Neural progenitor cell (in vitro differentiated cells): ENCODE data around the gene CIB1. TPM values are rescaled to one million over a fixed set of nuclear protein-coding genes. Genes with fewer than 3 reads are reported as not detected.

Source experiments
- DNase-seq: peaks from one replicate; pipeline ENCODE4 v3.0.0-alpha.2; 2016; ENCODE audit warnings: low spot score
- H2AFZ ChIP-seq: fragments of 200-600 bp; sonication (generic); replicated peaks from 2 replicates; pipeline ENCODE4 v1.6.1; 2016; ENCODE audit warnings: antibody characterized with exemption
- H3F3A ChIP-seq: fragments of 200-600 bp; sonication (generic); 2 replicates; pipeline ENCODE4 v1.6.1; 2016; ENCODE audit warnings: antibody characterized with exemption, low read depth
- H3K27ac ChIP-seq: fragments of 200-600 bp; sonication (generic); 2 replicates; pipeline ENCODE4 v1.5.1; 2016; ENCODE audit warnings: mild to moderate bottlenecking
- H3K27me3 ChIP-seq: fragments of 200-600 bp; sonication (generic); 2 replicates; pipeline ENCODE4 v1.6.1; 2016; ENCODE audit warnings: mild to moderate bottlenecking, moderate library complexity
- H3K36me3 ChIP-seq: fragments of 200-600 bp; sonication (generic); 2 replicates; pipeline ENCODE4 v1.5.1; 2016
- H3K4me1 ChIP-seq: fragments of 200-600 bp; sonication (generic); 2 replicates; pipeline ENCODE4 v1.6.1; 2016; ENCODE audit warnings: mixed run types
- H3K4me2 ChIP-seq: fragments of 200-600 bp; sonication (generic); 2 replicates; pipeline ENCODE4 v1.6.1; 2016
- H3K4me3 ChIP-seq: fragments of 200-600 bp; sonication (generic); 2 replicates; pipeline ENCODE4 v1.5.1; 2016
- H3K79me2 ChIP-seq: fragments of 200-600 bp; sonication (generic); 2 replicates; pipeline ENCODE4 v1.6.1; 2016; ENCODE audit warnings: low read depth
- H3K9ac ChIP-seq: fragments of 200-600 bp; sonication (generic); 2 replicates; pipeline ENCODE4 v1.6.1; 2016
- H3K9me3 ChIP-seq: fragments of 200-600 bp; sonication (generic); 2 replicates; pipeline ENCODE4 v1.5.1; 2016; ENCODE audit warnings: low read depth
- H4K20me1 ChIP-seq: fragments of 200-600 bp; sonication (generic); 2 replicates; pipeline ENCODE4 v1.6.1; 2016; ENCODE audit warnings: low read depth
- H3K27ac Mint-ChIP-seq: 3 replicates; pipeline ENCODE4 v1.8.0; 2021; ENCODE audit warnings: mixed read lengths
- H3K27me3 Mint-ChIP-seq: 2 replicates; pipeline ENCODE4 v1.8.0; 2022; ENCODE audit warnings: low read depth, mild to moderate bottlenecking, inconsistent platforms, moderate library complexity, mixed read lengths; ENCODE audit not compliant: insufficient read depth
- H3K36me3 Mint-ChIP-seq: 3 replicates; pipeline ENCODE4 v1.8.0; 2021; ENCODE audit warnings: mixed read lengths
- H3K4me1 Mint-ChIP-seq: 3 replicates; pipeline ENCODE4 v1.8.0; 2021; ENCODE audit warnings: mixed read lengths
- H3K4me3 Mint-ChIP-seq: 3 replicates; pipeline ENCODE4 v1.8.0; 2021; ENCODE audit warnings: mild to moderate bottlenecking, moderate library complexity, mixed read lengths
- H3K9me3 Mint-ChIP-seq: 3 replicates; pipeline ENCODE4 v1.8.0; 2020; ENCODE audit warnings: mixed read lengths
- EZH2 ChIP-seq: fragments of 200-600 bp; sonication (generic); IDR thresholded peaks from 2 replicates; pipeline ENCODE4 v1.6.1; 2017; ENCODE audit warnings: antibody characterized with exemption, mild to moderate bottlenecking, moderate library complexity
- EZH2phosphoT487 ChIP-seq: fragments of 200-600 bp; sonication (generic); IDR thresholded peaks from 2 replicates; pipeline ENCODE4 v1.6.1; 2017; ENCODE audit warnings: antibody characterized with exemption
- total RNA-seq: library from RNA; depleted of rRNA; stranded (reverse); fragments of >200 nt; gene quantifications from 2 replicates; pipeline ENCODE4 v1.2.3, GENCODE V29; 2015; ENCODE audit warnings: low replicate concordance
- TF ChIP-seq, protein P1 (sequence below): fragments of 200-600 bp; sonication (generic); IDR thresholded peaks from 2 replicates; pipeline ENCODE4 v1.5.1; 2017; ENCODE audit warnings: antibody characterized with exemption, mild to moderate bottlenecking

Gene CIB1
- total RNA-seq, 1 donor from 2014 or later = 5.2 TPM

DNA sequence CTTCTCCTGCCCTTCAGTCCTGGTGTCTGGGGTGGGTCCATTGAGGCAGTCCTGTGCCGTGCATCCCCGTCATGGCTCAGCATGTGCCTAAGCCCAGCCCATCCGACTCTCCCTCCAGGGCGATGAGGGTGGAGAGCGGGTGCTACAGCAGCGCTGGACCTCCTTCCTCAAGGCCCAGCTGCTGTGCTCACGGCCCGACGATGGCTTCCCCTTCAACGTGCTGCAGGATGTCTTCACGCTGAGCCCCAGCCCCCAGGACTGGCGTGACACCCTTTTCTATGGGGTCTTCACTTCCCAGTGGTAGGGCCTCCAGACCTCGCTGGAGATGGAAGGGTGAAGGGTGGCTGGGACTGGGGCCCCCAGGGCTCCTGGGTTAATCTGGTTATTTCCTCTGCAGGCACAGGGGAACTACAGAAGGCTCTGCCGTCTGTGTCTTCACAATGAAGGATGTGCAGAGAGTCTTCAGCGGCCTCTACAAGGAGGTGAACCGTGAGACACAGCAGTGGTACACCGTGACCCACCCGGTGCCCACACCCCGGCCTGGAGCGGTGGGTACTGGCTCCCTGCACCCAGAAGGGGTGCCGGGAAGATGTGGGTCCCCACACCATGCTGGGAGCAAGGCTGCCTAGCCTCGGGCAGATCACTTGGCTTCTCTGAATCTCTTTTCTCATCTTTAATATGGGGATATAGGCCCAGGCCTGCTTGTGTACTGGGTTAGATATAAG is 10.1 kb downstream of the CIB1 start:
- H4K20me1 ChIP-seq = no peaks in the 10 kb centered on the region

DNA sequence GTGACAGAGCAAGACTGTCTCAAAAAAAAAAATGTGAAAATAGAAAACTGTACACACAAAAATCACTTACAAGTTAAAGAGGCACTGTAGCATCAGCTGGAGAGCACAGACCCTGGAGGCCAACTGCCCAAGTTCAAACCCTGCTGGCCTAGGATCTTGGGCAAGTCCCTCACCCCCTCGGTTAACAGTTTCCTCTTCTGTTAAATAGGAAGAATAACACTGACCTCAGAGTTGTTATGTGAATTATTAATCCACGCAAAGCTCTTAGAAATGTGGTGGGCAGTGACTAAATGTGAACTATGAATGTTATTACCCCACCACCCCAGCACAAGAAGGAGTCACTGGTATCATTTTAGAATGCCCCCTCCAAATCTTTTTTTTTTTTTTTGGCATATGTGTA is 11.2 kb downstream of the CIB1 start:
- DNase-seq = no peak
- H3F3A ChIP-seq = no peaks in the 10 kb centered on the region
- no peak overlapping the region for H3K4me3 ChIP-seq
- no peaks in the 10 kb centered on the region for H3K79me2 ChIP-seq
- no peak overlapping the region for H3K27ac ChIP-seq
- Mint-ChIP-seq H3K36me3 (peaks cover 7% of the 10 kb centered on the region), H3K9me3 (no peaks in the 10 kb centered on the region), H3K27me3 (no peaks in the 10 kb centered on the region), H3K4me3 (no peak overlapping the region), H3K27ac (no peak overlapping the region), H3K4me1 (peaks cover 7% of the 10 kb centered on the region)
- no peaks in the 10 kb centered on the region for H4K20me1 ChIP-seq
- H3K4me2 ChIP-seq = no peak overlapping the region
- H3K36me3 ChIP-seq = no peaks in the 10 kb centered on the region
- no peaks in the 10 kb centered on the region for H3K9me3 ChIP-seq
- no peak overlapping the region for H2AFZ ChIP-seq
- no peaks in the 10 kb centered on the region for H3K4me1 ChIP-seq
- TF ChIP-seq, protein P1, sequence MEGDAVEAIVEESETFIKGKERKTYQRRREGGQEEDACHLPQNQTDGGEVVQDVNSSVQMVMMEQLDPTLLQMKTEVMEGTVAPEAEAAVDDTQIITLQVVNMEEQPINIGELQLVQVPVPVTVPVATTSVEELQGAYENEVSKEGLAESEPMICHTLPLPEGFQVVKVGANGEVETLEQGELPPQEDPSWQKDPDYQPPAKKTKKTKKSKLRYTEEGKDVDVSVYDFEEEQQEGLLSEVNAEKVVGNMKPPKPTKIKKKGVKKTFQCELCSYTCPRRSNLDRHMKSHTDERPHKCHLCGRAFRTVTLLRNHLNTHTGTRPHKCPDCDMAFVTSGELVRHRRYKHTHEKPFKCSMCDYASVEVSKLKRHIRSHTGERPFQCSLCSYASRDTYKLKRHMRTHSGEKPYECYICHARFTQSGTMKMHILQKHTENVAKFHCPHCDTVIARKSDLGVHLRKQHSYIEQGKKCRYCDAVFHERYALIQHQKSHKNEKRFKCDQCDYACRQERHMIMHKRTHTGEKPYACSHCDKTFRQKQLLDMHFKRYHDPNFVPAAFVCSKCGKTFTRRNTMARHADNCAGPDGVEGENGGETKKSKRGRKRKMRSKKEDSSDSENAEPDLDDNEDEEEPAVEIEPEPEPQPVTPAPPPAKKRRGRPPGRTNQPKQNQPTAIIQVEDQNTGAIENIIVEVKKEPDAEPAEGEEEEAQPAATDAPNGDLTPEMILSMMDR = no peak
- TF ChIP-seq EZH2phosphoT487 = no peak
- no peak for TF ChIP-seq EZH2
- no peaks in the 10 kb centered on the region for H3K27me3 ChIP-seq
- H3K9ac ChIP-seq = no peak overlapping the region

More for the DNA sequence above, 10.1 kb downstream of the CIB1 start:
- Histone ChIP-seq H3K4me3 (no peak overlapping the region), H3K79me2 (no peaks in the 10 kb centered on the region), H3F3A (no peaks in the 10 kb centered on the region), H2AFZ (no peak overlapping the region), H3K36me3 (no peaks in the 10 kb centered on the region), H3K9ac (no peak overlapping the region), H3K4me2 (no peak overlapping the region), H3K9me3 (no peaks in the 10 kb centered on the region), H3K4me1 (no peaks in the 10 kb centered on the region), H3K27me3 (no peaks in the 10 kb centered on the region), H3K27ac (no peak overlapping the region)
- no peak overlapping the region for H3K4me3 Mint-ChIP-seq
- H3K9me3 Mint-ChIP-seq = no peaks in the 10 kb centered on the region
- peaks cover 7% of the 10 kb centered on the region for H3K4me1 Mint-ChIP-seq
- no peaks in the 10 kb centered on the region for H3K27me3 Mint-ChIP-seq
- no peak for DNase-seq
- H3K27ac Mint-ChIP-seq = no peak overlapping the region
- peaks cover 7% of the 10 kb centered on the region for H3K36me3 Mint-ChIP-seq
- no peak for TF ChIP-seq EZH2phosphoT487
- TF ChIP-seq EZH2 = no peak

DNA sequence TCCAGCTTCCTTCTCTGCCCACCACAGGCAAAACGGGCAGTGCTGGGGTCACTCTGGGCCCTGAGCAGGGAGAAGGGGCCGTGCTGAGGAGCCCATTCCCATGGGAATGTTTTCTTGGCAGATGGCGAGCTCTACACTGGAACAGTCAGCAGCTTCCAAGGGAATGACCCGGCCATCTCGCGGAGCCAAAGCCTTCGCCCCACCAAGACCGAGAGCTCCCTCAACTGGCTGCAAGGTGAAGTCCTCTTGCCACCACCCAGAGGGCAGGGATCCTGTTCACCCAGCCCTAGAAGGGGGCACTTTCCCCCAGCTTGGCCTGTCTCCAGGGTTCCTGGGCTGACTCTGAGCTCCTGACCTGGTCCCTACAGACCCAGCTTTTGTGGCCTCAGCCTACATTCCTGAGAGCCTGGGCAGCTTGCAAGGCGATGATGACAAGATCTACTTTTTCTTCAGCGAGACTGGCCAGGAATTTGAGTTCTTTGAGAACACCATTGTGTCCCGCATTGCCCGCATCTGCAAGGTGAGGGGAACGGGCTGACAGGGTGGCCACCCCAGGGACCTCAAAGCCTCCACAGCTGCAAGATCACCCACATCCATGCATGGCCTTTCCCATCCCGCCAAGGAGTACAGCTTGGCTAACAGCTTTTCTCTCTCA is 12.4 kb downstream of the CIB1 start:
- H3K79me2 ChIP-seq = no peaks in the 10 kb centered on the region
- no peak for TF ChIP-seq EZH2
- TF ChIP-seq EZH2phosphoT487 = no peak
- TF ChIP-seq, protein P1 = peak; percentile 63
- H3K4me3 ChIP-seq = no peak overlapping the region
- no peak overlapping the region for H2AFZ ChIP-seq
- no peaks in the 10 kb centered on the region for H3K36me3 ChIP-seq
- H3K36me3 Mint-ChIP-seq = peaks cover 7% of the 10 kb centered on the region
- no peaks in the 10 kb centered on the region for H3K9me3 Mint-ChIP-seq
- H3F3A ChIP-seq = no peaks in the 10 kb centered on the region
- H3K9me3 ChIP-seq = no peaks in the 10 kb centered on the region
- no peak overlapping the region for H3K4me2 ChIP-seq
- no peaks in the 10 kb centered on the region for H3K4me1 ChIP-seq
- no peaks in the 10 kb centered on the region for H3K27me3 ChIP-seq
- H3K4me1 Mint-ChIP-seq = peaks cover 7% of the 10 kb centered on the region
- H3K27me3 Mint-ChIP-seq = no peaks in the 10 kb centered on the region
- H3K27ac ChIP-seq = no peak overlapping the region
- no peak overlapping the region for H3K4me3 Mint-ChIP-seq
- H4K20me1 ChIP-seq = no peaks in the 10 kb centered on the region
- DNase-seq = peak; percentile 76
- no peak overlapping the region for H3K27ac Mint-ChIP-seq
- no peak overlapping the region for H3K9ac ChIP-seq
